Activated CD4-positive, alpha-beta T cell treated with anti-CD3 and anti-CD28 coated beads, Interleukin-2, amount 10 ng/mL, durations not matched to agents 7 days and 5 days (primary cell): ENCODE results near the gene CASK. TPM values are rescaled to one million over a fixed set of nuclear protein-coding genes. Genes with fewer than 3 reads are reported as not detected.

Experiments used
- CTCF ChIA-PET: fragments of 350-600 bp; sonication (Branson Sonifier 250); formaldehyde crosslinking; loops from one replicate; lab custom pipeline; 2021; ENCODE audit warnings: antibody characterized with exemption; lab: Charles Lee
- POLR2A ChIA-PET: fragments of 350-600 bp; sonication (Branson Sonifier 250); formaldehyde crosslinking; loops from one replicate; lab custom pipeline; 2021; ENCODE audit warnings: antibody characterized with exemption; lab: Charles Lee
- DNase-seq: peaks from one replicate; pipeline ENCODE4 v3.0.0-alpha.2; 2020
- H3K27ac Mint-ChIP-seq: one replicate; pipeline ENCODE4 v1.8.0; 2021; ENCODE audit warnings: mild to moderate bottlenecking, moderate library complexity, mixed read lengths
- H3K27me3 Mint-ChIP-seq: one replicate; pipeline ENCODE4 v1.8.0; 2021; ENCODE audit warnings: mixed read lengths
- H3K36me3 Mint-ChIP-seq: one replicate; pipeline ENCODE4 v1.8.0; 2021; ENCODE audit warnings: low read depth, mixed read lengths
- H3K4me1 Mint-ChIP-seq: one replicate; pipeline ENCODE4 v1.8.0; 2021; ENCODE audit warnings: mixed read lengths
- H3K4me3 Mint-ChIP-seq: one replicate; pipeline ENCODE4 v1.8.0; 2021; ENCODE audit warnings: mild to moderate bottlenecking, moderate library complexity, mixed read lengths
- H3K9me3 Mint-ChIP-seq: one replicate; pipeline ENCODE4 v1.8.0; 2021; ENCODE audit warnings: mixed read lengths
- total RNA-seq, 2 experiments: library from RNA; stranded (reverse); gene quantifications; one replicate each; pipeline ENCODE4 v1.2.3, GENCODE V29; 2021

CASK gene
- total RNA-seq, 2 experiments from 2014 or later, result 30.8 to 32.4 TPM

GRCh38 chrX:41716767-41717473 lies 206.4 kb downstream of the CASK start:
- ChIA-PET POLR2A (no interaction called here), CTCF (interaction anchor here (0.6 to 1.2 kb wide), 2 partner anchors 9 to 11 kb away, joined by 3 to 5 read pairs; no protein-coding TSS in a partner anchor)
- Mint-ChIP-seq H3K36me3 (peaks cover 39% of the 10 kb centered on the region), H3K9me3 (peaks cover 19% of the 10 kb centered on the region), H3K4me3 (no peak overlapping the region), H3K4me1 (peaks cover 30% of the 10 kb centered on the region), H3K27ac (no peak overlapping the region), H3K27me3 (no peaks in the 10 kb centered on the region)
- no peak for DNase-seq

- Mint-ChIP-seq H3K36me3 (peaks cover 35% of the 10 kb centered on the region), H3K4me3 (no peak overlapping the region), H3K9me3 (peaks cover 19% of the 10 kb centered on the region), H3K27ac (no peak overlapping the region), H3K27me3 (no peaks in the 10 kb centered on the region), H3K4me1 (peaks cover 27% of the 10 kb centered on the region)
- DNase-seq, result no peak
- POLR2A ChIA-PET, result no interaction called here
- CTCF ChIA-PET, result interaction anchor here (1.2 kb wide), 1 partner anchor 10 kb away, joined by 5 read pairs; no protein-coding TSS in a partner anchor
These were observed 207.1 kb downstream of the CASK start for GRCh38 chrX:41716222-41716621.

GRCh38 chrX:41711021-41711667 lies 212.2 kb downstream of the CASK start:
- Mint-ChIP-seq H3K27me3 (no peaks in the 10 kb centered on the region), H3K27ac (no peak overlapping the region), H3K4me1 (peaks cover 11% of the 10 kb centered on the region), H3K4me3 (no peak overlapping the region), H3K9me3 (no peaks in the 10 kb centered on the region), H3K36me3 (peaks cover 2% of the 10 kb centered on the region)
- ChIA-PET CTCF (no interaction called here), POLR2A (no interaction called here)
- no peak for DNase-seq

GRCh38 chrX:41708486-41708885 lies 214.9 kb downstream of the CASK start:
- no peak overlapping the region for H3K27ac Mint-ChIP-seq
- POLR2A ChIA-PET, result no interaction called here
- peaks cover 28% of the 10 kb centered on the region for H3K4me1 Mint-ChIP-seq

GRCh38 chrX:41707218-41707617 lies 216.1 kb downstream of the CASK start:
- no peak for DNase-seq
- ChIA-PET CTCF (interaction anchor here (0.5 to 1.1 kb wide), 4 partner anchors 10 to 1079 kb away, joined by 3 to 4 read pairs (median 4); no protein-coding TSS in a partner anchor), POLR2A (no interaction called here)
- Mint-ChIP-seq H3K36me3 (peaks cover 3% of the 10 kb centered on the region), H3K4me3 (no peak overlapping the region), H3K9me3 (no peaks in the 10 kb centered on the region), H3K27ac (no peak overlapping the region), H3K27me3 (no peaks in the 10 kb centered on the region), H3K4me1 (peaks cover 28% of the 10 kb centered on the region)

More at GRCh38 chrX:41708486-41708885, 214.9 kb downstream of the CASK start:
- H3K4me3 Mint-ChIP-seq, result no peak overlapping the region
- H3K27me3 Mint-ChIP-seq, result no peaks in the 10 kb centered on the region
- CTCF ChIA-PET, result interaction anchor here (1.1 kb wide), 1 partner anchor 52 kb away, joined by 4 read pairs; no protein-coding TSS in a partner anchor
- H3K9me3 Mint-ChIP-seq, result no peaks in the 10 kb centered on the region
- H3K36me3 Mint-ChIP-seq, result peaks cover 6% of the 10 kb centered on the region
- no peak for DNase-seq

- H3K36me3 Mint-ChIP-seq, result peaks cover 3% of the 10 kb centered on the region
- DNase-seq, result no peak
- H3K27me3 Mint-ChIP-seq, result no peaks in the 10 kb centered on the region
- H3K27ac Mint-ChIP-seq, result peak overlapping the region; percentile 85
- H3K9me3 Mint-ChIP-seq, result no peaks in the 10 kb centered on the region
- H3K4me3 Mint-ChIP-seq, result no peak overlapping the region
- POLR2A ChIA-PET, result no interaction called here
- peaks cover 25% of the 10 kb centered on the region for H3K4me1 Mint-ChIP-seq
- CTCF ChIA-PET, result interaction anchor here (1.0 kb wide), 1 partner anchor 10 kb away, joined by 5 read pairs; no protein-coding TSS in a partner anchor
These were observed 217.5 kb downstream of the CASK start for GRCh38 chrX:41705680-41706374.

- ChIA-PET CTCF (no interaction called here), POLR2A (no interaction called here)
- H3K27me3 Mint-ChIP-seq, result no peaks in the 10 kb centered on the region
- H3K9me3 Mint-ChIP-seq, result no peaks in the 10 kb centered on the region
- H3K4me1 Mint-ChIP-seq, result peaks cover 26% of the 10 kb centered on the region
- no peak overlapping the region for H3K4me3 Mint-ChIP-seq
- no peak for DNase-seq
- peaks cover 3% of the 10 kb centered on the region for H3K36me3 Mint-ChIP-seq
- no peak overlapping the region for H3K27ac Mint-ChIP-seq
These were observed 218.3 kb downstream of the CASK start for GRCh38 chrX:41705042-41705441.

- DNase-seq, result no peak
- Mint-ChIP-seq H3K4me3 (no peak overlapping the region), H3K36me3 (peaks cover 3% of the 10 kb centered on the region), H3K27ac (no peak overlapping the region), H3K27me3 (no peaks in the 10 kb centered on the region), H3K4me1 (peaks cover 30% of the 10 kb centered on the region), H3K9me3 (no peaks in the 10 kb centered on the region)
- ChIA-PET POLR2A (no interaction called here), CTCF (interaction anchor here (1.6 kb wide), 1 partner anchor 45 kb away, joined by 3 read pairs; no protein-coding TSS in a partner anchor)
These were observed 219.8 kb downstream of the CASK start for GRCh38 chrX:41703574-41704029.

GRCh38 chrX:41695426-41695825 lies 227.9 kb downstream of the CASK start:
- no peak overlapping the region for H3K27ac Mint-ChIP-seq
- DNase-seq, result no peak
- no peak overlapping the region for H3K4me3 Mint-ChIP-seq
- peaks cover 35% of the 10 kb centered on the region for H3K4me1 Mint-ChIP-seq
- no peaks in the 10 kb centered on the region for H3K27me3 Mint-ChIP-seq
- ChIA-PET POLR2A (no interaction called here), CTCF (interaction anchor here (0.5 to 1.4 kb wide), 2 partner anchors 24 to 25 kb away, joined by 3 read pairs; no protein-coding TSS in a partner anchor)
- H3K36me3 Mint-ChIP-seq, result peaks cover 20% of the 10 kb centered on the region
- H3K9me3 Mint-ChIP-seq, result peaks cover 6% of the 10 kb centered on the region

- H3K27ac Mint-ChIP-seq, result peak overlapping the region; percentile 78
- no peak for DNase-seq
- no peak overlapping the region for H3K4me3 Mint-ChIP-seq
- H3K9me3 Mint-ChIP-seq, result peaks cover 6% of the 10 kb centered on the region
- CTCF ChIA-PET, result no interaction called here
- POLR2A ChIA-PET, result no interaction called here
- peaks cover 15% of the 10 kb centered on the region for H3K36me3 Mint-ChIP-seq
- H3K27me3 Mint-ChIP-seq, result no peaks in the 10 kb centered on the region
- H3K4me1 Mint-ChIP-seq, result peaks cover 40% of the 10 kb centered on the region
These were observed 230.3 kb downstream of the CASK start for GRCh38 chrX:41693024-41693423.

- DNase-seq, result no peak
- CTCF ChIA-PET, result no interaction called here
- Mint-ChIP-seq H3K4me1 (peaks cover 43% of the 10 kb centered on the region), H3K27me3 (no peaks in the 10 kb centered on the region), H3K36me3 (peaks cover 17% of the 10 kb centered on the region), H3K27ac (peak overlapping the region; percentile 57), H3K9me3 (peaks cover 6% of the 10 kb centered on the region), H3K4me3 (no peak overlapping the region)
- POLR2A ChIA-PET, result no interaction called here
These were observed 231.1 kb downstream of the CASK start for GRCh38 chrX:41692162-41692749.

- ChIA-PET POLR2A (no interaction called here), CTCF (interaction anchor here (0.6 kb wide), 2 partner anchors 345 to 809 kb away, joined by 3 to 4 read pairs; no protein-coding TSS in a partner anchor)
- H3K4me3 Mint-ChIP-seq, result no peak overlapping the region
- H3K27ac Mint-ChIP-seq, result no peak overlapping the region
- peaks cover 10% of the 10 kb centered on the region for H3K36me3 Mint-ChIP-seq
- DNase-seq, result no peak
- no peaks in the 10 kb centered on the region for H3K27me3 Mint-ChIP-seq
- no peaks in the 10 kb centered on the region for H3K9me3 Mint-ChIP-seq
- H3K4me1 Mint-ChIP-seq, result peaks cover 46% of the 10 kb centered on the region
These were observed 233.6 kb downstream of the CASK start for GRCh38 chrX:41689711-41690110.
